Activated naive CD8-positive, alpha-beta T cell treated with anti-CD3 and anti-CD28 coated beads, Interleukin-2, amount 50 U/mL, for 16 hours (primary cell): ENCODE results near the gene LYVE1.
"Not testable (repeated sequence)": the region's sequence is repeated elsewhere in the genome, so short reads cannot be mapped to it uniquely, and the experiment has no call there.

Experiments
- DNase-seq: peaks from one replicate; pipeline ENCODE4 v3.0.0-alpha.2; 2020; ENCODE audit warnings: low read depth, low spot score

LYVE1 gene, protein sequence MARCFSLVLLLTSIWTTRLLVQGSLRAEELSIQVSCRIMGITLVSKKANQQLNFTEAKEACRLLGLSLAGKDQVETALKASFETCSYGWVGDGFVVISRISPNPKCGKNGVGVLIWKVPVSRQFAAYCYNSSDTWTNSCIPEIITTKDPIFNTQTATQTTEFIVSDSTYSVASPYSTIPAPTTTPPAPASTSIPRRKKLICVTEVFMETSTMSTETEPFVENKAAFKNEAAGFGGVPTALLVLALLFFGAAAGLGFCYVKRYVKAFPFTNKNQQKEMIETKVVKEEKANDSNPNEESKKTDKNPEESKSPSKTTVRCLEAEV

GRCh38 chr11:10568486-10568941, at the start of gene LYVE1:
Gene LYVE1, minus strand, starts transcription at chr11:10568665. Its CDS starts 133 bp downstream, at chr11:10568532.
- DNase-seq, result no peak

- no peak for DNase-seq
These were observed 49.1 kb upstream of the LYVE1 start for GRCh38 chr11:10617551-10617950.

DNA sequence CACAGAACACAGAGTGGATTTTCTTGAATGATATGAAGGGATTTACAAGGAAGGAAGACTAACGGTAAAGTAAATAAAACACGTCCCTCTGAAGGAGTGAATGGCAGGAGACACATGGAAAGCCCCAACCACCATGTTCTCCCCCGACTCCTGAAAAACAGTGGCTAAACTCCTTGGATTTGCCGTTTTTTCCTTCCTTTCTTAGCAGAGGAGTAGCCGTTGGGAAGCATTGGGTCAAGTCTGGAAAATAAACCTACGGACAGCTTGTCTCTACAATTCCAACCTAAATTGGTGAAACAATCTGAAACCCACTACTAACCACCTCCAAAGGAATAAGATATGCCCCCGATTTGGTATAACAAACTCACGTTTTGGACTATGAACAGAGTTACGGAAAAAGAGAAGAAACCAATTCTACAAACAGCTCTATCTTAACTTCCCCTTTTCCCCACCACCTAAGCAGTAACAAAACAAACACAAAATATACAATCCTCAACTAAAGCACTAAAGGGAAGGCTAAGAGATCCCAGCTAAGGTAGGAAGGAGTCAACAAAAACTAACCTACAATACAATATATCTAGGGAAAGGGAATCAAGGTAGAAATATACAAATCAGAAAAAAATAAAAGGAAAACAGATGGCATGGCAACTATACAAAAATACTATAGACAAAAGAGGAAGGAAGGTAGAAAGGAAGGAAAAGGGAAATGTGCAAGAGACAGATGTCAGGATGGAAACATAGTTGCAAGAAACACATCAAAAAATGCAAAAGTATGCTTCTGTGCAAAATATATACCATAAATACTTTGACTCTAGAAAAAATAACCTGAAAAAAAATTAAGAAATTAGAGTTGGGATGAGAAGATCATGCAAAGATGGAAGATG, 43.8 kb upstream of the LYVE1 start:
- no peak for DNase-seq

DNA sequence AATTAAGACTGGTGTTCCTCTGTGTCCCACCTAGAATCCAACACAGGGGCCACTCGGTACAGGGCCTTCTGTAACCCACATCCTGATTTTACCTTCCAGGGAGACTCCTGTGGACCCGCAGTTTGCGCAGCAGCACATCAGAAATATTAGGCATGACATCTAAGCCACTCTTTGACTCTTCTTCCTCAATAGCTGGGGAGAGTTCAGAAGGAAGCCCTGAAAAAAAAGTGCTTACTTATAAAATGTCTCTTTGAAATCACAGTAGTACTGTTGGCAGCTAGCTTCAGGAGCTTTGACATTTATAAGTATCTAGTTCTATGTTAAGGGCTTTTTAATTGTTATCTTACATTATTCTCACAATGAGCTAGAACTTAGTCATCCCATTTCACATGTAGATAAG, 41.2 kb upstream of the LYVE1 start:
- DNase-seq, result no peak

DNA sequence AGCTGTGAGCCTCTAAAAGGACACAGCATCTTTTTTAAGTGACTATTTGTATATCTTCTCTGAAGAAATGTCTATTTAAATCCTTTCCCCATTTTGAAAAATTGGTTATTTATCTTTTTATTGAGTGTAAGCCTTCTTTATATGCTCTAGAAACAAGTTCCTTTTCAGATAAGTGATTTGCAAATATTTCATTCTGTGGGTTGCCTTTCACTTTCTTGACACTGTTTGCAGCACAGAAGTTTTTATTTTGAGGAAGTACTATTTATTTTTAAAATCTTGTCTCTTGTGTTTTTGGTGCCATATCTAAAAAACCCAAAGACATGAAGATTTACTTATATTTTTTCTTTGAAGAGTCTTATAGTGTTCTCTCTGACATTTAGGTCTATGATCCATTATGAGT, 40.1 kb upstream of the LYVE1 start:
- no peak for DNase-seq

DNA sequence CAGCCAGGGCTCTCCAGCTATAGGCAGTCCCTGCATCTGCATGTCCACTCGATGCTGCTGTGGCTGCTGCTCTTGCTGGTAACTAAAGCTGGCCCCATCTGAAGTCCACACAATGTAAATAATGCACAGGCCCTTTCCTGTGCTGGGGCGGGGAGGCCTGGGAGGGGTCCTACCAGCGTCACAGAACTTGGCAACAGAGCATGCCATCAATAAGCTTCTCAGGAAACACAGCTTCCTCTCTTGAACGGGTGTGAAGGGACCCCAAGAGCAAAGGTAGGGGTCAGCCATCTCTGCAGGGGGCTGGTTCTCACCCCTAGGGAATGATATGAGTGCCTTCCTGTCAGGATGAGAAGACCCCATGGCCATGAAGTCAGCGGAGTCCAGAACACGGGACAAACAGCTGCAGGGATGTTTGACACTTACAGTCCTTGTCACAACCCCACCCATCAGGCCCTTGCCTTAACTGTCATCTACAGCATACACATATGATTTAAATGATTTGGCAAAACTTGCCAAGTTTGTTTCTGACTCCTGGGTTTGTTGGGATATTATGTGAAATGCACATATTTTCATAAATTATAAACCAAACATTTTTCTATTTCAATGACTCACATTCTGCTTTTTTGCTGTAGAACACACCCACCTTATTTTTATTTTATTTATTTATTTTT, 39.1 kb upstream of the LYVE1 start:
- DNase-seq, result no peak

GRCh38 chr11:10606536-10607208, 38.2 kb upstream of the LYVE1 start:
- DNase-seq, result no peak

- DNase-seq, result no peak
These were observed 37.5 kb upstream of the LYVE1 start for GRCh38 chr11:10605941-10606381.

DNA sequence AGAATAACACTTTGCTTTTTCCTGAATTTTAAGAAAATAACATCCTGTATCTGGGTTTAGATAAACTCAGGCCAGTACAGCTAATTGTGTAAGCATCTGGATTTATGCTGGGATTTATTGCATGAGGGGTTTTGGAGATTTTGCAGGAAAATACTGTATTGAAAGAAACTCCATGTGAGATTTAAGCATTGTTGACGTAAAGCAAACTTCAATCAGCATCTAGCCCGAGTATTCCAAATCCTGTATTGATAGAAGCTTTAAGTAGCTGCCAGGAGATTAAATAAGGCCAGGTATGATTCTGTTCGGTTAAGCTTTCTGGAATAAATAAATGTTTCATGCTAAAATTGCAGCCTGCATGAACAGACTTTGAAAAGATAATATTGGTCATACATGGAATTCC, 36.3 kb upstream of the LYVE1 start:
- no peak for DNase-seq

GRCh38 chr11:10604340-10604748, 35.9 kb upstream of the LYVE1 start:
- DNase-seq, result no peak

GRCh38 chr11:10603721-10604297, 35.3 kb upstream of the LYVE1 start:
- DNase-seq, result no peak

DNA sequence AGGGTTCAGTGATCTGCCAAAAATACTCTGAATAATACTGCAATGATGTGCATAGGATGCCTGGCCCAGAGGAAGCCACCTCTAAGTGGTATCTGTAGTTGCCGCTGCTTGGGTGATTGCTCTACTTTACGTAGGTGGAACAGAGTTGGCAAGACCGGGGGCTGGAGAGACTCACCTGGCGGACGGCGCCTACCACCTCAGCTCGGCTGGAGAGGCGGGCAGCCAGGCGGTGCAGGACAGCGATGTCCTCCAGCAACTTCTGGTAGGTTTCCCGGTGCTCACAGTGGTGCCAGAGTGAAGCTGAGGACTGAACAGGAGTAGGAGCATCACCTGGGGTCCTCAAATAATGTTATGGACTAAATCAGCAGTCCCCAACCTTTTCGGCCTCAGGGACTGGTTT, 34.5 kb upstream of the LYVE1 start:
- DNase-seq, result no peak

DNA sequence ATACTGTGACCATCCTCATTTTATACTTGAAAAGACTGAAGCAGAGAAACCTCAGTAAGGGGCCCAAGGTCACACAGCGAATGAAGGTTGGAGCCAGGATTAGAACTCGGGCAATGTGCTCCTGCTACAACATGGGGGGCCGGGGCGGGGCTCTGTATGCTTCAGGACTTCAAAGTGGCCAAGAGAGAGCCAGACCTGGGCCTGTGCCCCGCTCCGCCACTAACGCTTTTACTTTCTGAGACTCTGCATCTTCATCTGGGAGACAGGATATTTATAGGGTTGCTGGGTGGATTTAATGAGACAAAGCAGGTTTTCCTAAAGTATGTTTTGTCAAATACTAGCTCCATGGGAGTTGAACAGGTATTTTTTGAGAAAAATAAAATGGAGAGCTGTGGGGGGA, 33.9 kb upstream of the LYVE1 start:
- no peak for DNase-seq

GRCh38 chr11:10601837-10602236, 33.4 kb upstream of the LYVE1 start:
- no peak for DNase-seq

GRCh38 chr11:10600570-10601248, 32.2 kb upstream of the LYVE1 start:
- DNase-seq, result no peak

DNA sequence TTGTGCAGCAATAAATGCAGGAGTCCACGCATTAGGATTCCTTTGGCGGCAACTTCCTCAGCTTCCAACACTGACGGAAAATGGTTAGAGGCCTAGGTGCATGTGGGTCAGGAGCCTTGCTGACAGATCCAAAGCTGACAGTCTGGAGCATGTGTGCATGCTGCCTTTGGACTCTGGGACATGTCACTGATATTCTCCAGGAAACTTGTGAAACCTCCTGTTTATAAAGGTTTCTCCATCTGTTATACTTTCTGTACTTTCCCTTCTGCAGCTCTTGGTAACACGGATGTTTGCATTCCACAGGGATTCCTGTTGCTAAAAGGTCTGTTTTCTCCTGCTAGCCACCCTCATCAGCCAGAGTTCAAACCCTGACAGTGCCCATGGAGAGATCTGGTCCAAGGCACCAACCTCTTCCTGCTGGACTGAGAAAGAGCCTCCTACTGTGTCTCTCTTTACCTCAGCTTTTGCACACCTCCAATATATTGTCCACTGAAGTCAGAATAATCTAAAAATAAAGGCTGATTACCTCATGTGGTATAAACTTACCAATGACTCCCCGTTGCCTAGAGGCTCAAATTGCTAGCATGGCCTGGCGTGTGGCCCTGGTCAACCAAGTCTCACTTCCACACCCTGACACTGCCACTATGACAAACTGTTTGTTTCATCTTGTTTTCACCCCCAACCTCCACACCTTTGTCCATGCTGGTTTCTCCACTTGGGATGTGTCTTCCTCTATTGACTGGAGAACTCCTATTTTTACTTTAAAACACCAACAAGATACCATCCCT, 31.1 kb upstream of the LYVE1 start:
- no peak for DNase-seq

DNA sequence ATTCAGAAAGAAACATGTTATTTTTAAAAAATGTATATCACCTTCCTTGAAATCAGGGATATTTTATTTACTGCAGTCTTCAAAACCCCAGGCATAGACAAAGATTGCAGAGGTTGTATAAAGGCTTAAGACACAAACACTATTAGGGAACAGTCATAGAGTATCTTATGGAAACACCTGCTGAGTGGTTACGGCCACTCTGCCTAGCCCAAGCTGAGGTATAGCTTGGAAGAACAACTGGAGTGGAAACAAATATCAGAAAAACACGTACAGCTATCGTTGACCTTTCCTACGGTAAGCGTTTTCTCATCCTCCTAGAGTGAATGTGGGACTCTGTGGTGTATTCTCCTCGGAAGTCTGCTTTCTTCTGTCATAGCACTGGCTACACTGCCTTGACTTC, 30.4 kb upstream of the LYVE1 start:
- DNase-seq, result no peak

DNA sequence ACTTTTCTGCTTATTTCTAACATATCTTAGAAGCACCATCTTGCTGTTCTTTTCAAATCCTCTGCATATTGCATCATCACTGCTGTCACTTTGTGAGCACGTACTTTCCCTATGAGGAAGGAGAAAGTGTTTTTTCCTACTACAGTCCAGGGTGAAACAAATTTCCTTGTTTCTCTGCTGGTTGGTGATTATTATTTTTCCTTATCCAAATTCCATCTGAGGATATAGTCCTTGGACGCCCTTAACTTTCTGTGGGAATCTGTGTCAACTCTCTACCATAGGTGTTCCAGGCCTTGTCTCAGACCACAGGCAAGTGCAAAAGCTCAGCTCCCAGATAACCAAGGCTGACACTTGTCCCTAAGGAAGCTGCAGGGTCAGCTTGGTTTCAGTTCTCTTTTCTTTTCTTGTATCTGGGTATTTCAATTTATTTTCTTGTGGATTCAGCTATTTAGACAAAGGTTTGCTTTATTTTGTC, 29.4 kb upstream of the LYVE1 start:
- no peak for DNase-seq

GRCh38 chr11:10595840-10596239, 27.4 kb upstream of the LYVE1 start:
- DNase-seq, result not testable (repeated sequence)

GRCh38 chr11:10594407-10594806, 25.9 kb upstream of the LYVE1 start:
- DNase-seq, result no peak
